HCT116 (cell line): ENCODE data around the gene CFAP74.

Source experiments
- CEBPB ChIP-seq: IDR thresholded peaks from 2 replicates; pipeline ENCODE4 v1.6.1; 2012; ENCODE audit warnings: low read depth
- CTCF ChIP-seq, 3 experiments: fragments of 200-600 bp in 1 of 3; sonication (generic) in 1 of 3; IDR thresholded peaks in 2 of 3; conservative IDR thresholded peaks in 1 of 3; 2 replicates each; pipeline ENCODE4 v1.5.1; 2012 to 2017; ENCODE audit warnings: low read depth in 2 of 3, low read length in 2 of 3, antibody characterized with exemption in 1 of 3, borderline replicate concordance in 1 of 3, control low read depth in 1 of 3, mild to moderate bottlenecking in 1 of 3, mixed read lengths in 1 of 3, mixed run types in 1 of 3, moderate library complexity in 1 of 3; ENCODE audit not compliant: insufficient read depth in 1 of 3
- ELF1 ChIP-seq: IDR thresholded peaks from 2 replicates; pipeline ENCODE4 v1.6.1; 2012; ENCODE audit warnings: low read depth, borderline replicate concordance
- EZH2 ChIP-seq: fragments of 200-600 bp; sonication (generic); IDR thresholded peaks from 2 replicates; pipeline ENCODE4 v1.6.1; 2017; ENCODE audit warnings: antibody characterized with exemption, mixed run types
- EZH2phosphoT487 ChIP-seq: fragments of 200-600 bp; IDR thresholded peaks from 2 replicates; pipeline ENCODE4 v1.6.1; 2018; ENCODE audit warnings: antibody characterized with exemption, borderline replicate concordance
- JUND ChIP-seq: IDR thresholded peaks from 2 replicates; pipeline ENCODE4 v1.6.1; 2012
- MAX ChIP-seq: IDR thresholded peaks from 2 replicates; pipeline ENCODE4 v1.6.1; 2012
- POLR2A ChIP-seq: IDR thresholded peaks from 2 replicates; pipeline ENCODE4 v1.7.0; 2011; ENCODE audit warnings: borderline replicate concordance; ENCODE audit not compliant: insufficient read depth, insufficient read length; ENCODE audit errors: extremely low read depth
- POLR2AphosphoS5 ChIP-seq: IDR thresholded peaks from 2 replicates; pipeline ENCODE4 v1.6.1; 2011; ENCODE audit warnings: mild to moderate bottlenecking, low read depth, low read length, moderate library complexity
- SP1 ChIP-seq: IDR thresholded peaks from 2 replicates; pipeline ENCODE4 v1.6.1; 2012; ENCODE audit warnings: low read depth
- YY1 ChIP-seq: IDR thresholded peaks from 2 replicates; pipeline ENCODE4 v1.6.1; 2011; ENCODE audit warnings: low read length, low read depth, moderate library complexity, mild to moderate bottlenecking; ENCODE audit not compliant: insufficient replicate concordance; ENCODE audit errors: extremely low read depth
- ZFX ChIP-seq: fragments of 450-650 bp; IDR thresholded peaks from 2 replicates; pipeline ENCODE4 v1.6.1; 2017
- ZNF274 ChIP-seq: fragments of 200-500 bp; sonication (Bioruptor generic); IDR thresholded peaks from 2 replicates; pipeline ENCODE4 v1.6.1; 2014; ENCODE audit warnings: mild to moderate bottlenecking, low read depth, low read length, inconsistent platforms

GRCh38 chr1:2052054-2052679 is 48.6 kb upstream of the CFAP74 start:
- no peak for TF ChIP-seq MAX
- TF ChIP-seq ZFX, result no peak
- TF ChIP-seq POLR2A, result no peak
- no peak for TF ChIP-seq JUND
- TF ChIP-seq CEBPB, result no peak
- no peak for TF ChIP-seq ZNF274
- no peak for TF ChIP-seq YY1
- TF ChIP-seq EZH2, result no peak
- TF ChIP-seq CTCF (IDR thresholded peaks at IDR 0.05 in 2 of 3, conservative IDR thresholded peaks at IDR 0.05 in 1 of 3; ENCODE audit: borderline replicate concordance in 1 of 3, insufficient read depth in 1 of 3, low read depth in 2 of 3, low read length in 2 of 3), result no peak
- TF ChIP-seq POLR2AphosphoS5, result no peak
- TF ChIP-seq ELF1, result no peak
- no peak for TF ChIP-seq SP1
- TF ChIP-seq EZH2phosphoT487, result no peak
